Esophagus muscularis mucosa (tissue), 4 donors: ENCODE measurements around the gene PLCH1.

Source experiments
- EP300 ChIP-seq: sonication (generic); formaldehyde crosslinking; IDR thresholded peaks from one replicate; pipeline ENCODE4 v1.6.1; 2017; ENCODE audit warnings: antibody characterized with exemption
- POLR2A ChIP-seq: fragments of 450-650 bp; IDR thresholded peaks from one replicate; pipeline ENCODE4 v1.6.1; 2017; ENCODE audit warnings: antibody characterized with exemption, moderate library complexity, mild to moderate bottlenecking, low read depth
- POLR2AphosphoS5 ChIP-seq, 2 donors: sonication (generic); formaldehyde crosslinking; IDR thresholded peaks; one replicate each; pipeline ENCODE4 v1.6.1; 2017; ENCODE audit warnings: antibody characterized with exemption in 2 of 2
- TF ChIP-seq, protein P1 (sequence below), 3 experiments: fragments of 200-600 bp in 2 of 3; fragments of 450-650 bp in 1 of 3; sonication (generic) in 2 of 3; IDR thresholded peaks; one replicate each; pipeline ENCODE4 v1.5.1; 2017 to 2019; ENCODE audit warnings: antibody characterized with exemption in 3 of 3, mild to moderate bottlenecking in 2 of 3, moderate library complexity in 1 of 3

DNA sequence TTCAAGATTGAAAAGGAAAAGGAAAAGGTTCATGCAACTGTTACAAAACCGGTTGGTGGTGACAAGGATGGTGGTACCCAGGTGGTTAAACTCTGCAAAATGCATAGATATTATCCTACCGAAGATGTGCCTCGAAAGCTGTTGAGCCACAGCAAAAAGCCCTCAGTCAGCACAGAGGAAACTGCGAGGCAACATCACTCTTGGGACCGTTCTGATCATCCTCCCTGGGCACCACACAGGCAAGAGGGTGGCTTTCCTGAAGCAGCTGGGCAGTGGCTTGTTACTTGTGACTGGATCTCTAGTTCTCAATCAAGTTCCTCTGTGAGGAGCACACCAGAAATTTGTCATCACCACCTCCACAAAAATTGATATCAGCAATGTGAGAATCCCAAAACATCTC, 86.9 kb downstream of the PLCH1 start:
- TF ChIP-seq, protein P1, sequence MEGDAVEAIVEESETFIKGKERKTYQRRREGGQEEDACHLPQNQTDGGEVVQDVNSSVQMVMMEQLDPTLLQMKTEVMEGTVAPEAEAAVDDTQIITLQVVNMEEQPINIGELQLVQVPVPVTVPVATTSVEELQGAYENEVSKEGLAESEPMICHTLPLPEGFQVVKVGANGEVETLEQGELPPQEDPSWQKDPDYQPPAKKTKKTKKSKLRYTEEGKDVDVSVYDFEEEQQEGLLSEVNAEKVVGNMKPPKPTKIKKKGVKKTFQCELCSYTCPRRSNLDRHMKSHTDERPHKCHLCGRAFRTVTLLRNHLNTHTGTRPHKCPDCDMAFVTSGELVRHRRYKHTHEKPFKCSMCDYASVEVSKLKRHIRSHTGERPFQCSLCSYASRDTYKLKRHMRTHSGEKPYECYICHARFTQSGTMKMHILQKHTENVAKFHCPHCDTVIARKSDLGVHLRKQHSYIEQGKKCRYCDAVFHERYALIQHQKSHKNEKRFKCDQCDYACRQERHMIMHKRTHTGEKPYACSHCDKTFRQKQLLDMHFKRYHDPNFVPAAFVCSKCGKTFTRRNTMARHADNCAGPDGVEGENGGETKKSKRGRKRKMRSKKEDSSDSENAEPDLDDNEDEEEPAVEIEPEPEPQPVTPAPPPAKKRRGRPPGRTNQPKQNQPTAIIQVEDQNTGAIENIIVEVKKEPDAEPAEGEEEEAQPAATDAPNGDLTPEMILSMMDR (IDR thresholded peaks at IDR 0.05): no peak
- TF ChIP-seq POLR2A (no peak), POLR2AphosphoS5 (IDR thresholded peaks at IDR 0.05) (no peak), EP300 (no peak)
